Measurements from ENCODE around the gene RIMKLB.
"Not testable (repeated sequence)": the region's sequence is repeated elsewhere in the genome, so short reads cannot be mapped to it uniquely, and the experiment has no call there.

The RIMKLB gene

DNA sequence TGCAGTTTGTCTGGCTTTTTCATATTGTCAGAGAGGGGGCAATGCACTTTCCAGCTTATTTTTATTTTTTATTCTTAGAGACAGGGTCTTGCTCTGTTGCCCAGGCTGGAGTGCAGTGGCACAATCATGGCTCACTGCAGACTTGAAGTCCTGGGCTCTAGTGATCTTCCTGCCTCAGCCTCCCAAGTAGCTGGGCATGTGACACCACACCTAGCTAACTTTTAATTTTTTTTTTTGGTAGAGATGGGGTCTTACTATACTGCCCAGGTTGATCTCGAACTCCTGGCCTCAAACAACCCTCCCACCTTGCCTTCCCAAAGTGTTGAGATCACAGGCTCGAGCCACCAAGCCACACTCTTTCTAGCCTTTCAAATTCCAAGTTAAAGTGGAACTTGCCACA lies 120.7 kb downstream of the RIMKLB start:
- no peak for DNase-seq (ENCODE audit: low read depth in 2 of 2)

DNA sequence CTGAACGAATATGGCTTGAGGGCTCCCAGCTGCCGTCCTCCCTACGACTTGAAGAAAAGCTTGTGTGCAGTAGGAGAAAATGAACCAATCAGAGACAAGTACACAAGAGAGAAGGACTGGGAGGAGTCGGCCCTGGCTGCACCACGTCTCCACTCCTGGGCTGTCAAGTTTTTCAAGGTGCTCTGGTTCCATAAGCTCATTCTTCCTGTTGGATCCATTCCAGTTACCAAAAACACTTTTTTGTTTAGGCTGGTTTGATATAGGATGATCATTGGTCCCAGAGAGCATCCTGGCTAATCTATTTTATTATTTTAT lies 121.8 kb downstream of the RIMKLB start:
- DNase-seq (ENCODE audit: low read depth in 2 of 2) = no peak

DNA sequence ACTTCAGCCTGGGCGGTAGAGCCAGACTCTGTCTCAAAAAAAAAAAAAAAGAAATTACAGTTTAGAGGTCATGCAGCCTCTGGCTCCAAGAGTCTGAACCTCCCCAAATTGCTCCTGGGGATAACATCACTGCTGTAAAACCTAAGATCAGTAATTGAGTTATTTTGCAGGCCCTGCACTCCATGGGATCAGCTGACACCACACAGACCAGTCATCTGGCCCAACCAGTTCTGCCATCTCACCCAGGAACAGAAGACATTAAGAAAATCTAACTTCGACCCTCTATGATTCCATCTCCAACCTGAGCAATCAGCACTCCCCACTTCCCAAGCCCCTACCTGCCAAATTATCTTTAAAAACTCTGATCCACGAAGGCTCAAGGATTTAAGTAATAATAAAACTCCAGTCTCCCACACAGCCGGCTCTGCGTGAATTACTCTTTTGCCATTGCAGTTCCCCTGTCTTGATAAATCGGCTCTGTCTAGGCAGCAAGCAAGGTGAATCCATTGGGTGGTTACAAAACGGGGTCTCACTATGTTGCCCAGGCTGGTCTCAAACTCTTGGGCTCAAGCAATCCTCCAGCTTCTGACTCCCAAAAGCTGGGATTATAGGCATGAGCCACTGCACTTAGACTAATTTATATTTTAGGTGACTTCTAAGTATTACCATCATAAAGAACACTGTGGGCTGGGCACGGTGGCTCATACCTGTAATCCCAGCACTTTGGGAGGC lies 123.1 kb downstream of the RIMKLB start:
- not testable (repeated sequence) for DNase-seq (ENCODE audit: low read depth in 2 of 2)

DNA sequence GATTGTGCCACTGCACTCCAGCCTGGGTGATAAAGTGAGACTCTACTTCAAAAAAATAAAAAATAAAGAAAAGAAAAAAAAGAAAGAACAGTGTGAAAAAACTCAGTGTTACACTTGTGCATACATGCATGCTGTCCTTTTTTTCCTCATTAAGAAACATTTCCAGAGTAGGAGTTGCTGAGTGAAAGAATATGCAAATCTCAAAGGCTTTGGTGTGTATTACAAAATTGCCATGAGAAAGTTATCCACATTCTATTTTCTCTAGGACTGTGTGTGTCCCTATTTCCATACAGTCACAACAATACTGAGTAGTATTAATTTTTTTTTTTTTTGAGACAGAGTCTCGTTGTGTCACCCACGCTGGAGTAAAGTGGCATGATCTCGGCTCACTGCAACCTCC lies 123.8 kb downstream of the RIMKLB start:
- DNase-seq (ENCODE audit: low read depth in 2 of 2) = no peak

DNA sequence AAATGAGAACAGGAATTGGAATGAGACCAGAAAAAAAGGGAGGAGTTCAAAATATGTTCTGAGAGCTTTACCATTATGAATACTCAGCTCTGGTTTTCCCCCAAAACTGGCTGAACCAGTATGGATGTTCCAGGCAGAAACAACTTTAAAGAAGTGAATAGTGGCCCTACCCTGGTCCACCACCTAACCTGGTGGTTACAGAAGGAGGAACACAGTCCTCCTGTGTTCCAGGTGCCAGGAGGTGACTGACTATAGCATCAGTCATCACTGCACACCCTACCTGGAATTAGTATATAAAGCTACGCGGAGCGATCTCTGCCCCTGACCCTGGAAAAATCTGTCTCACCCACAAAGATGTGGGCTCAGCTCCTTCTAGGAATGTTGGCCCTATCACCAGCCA lies 124.5 kb downstream of the RIMKLB start, which contains the start of gene A2ML1:
TSS of gene A2ML1 (plus strand) at position 324 of the 400 bp plus-strand sequence. CDS start at position 355, 31 bp downstream.
- DNase-seq (ENCODE audit: low read depth in 2 of 2) = no peak

DNA sequence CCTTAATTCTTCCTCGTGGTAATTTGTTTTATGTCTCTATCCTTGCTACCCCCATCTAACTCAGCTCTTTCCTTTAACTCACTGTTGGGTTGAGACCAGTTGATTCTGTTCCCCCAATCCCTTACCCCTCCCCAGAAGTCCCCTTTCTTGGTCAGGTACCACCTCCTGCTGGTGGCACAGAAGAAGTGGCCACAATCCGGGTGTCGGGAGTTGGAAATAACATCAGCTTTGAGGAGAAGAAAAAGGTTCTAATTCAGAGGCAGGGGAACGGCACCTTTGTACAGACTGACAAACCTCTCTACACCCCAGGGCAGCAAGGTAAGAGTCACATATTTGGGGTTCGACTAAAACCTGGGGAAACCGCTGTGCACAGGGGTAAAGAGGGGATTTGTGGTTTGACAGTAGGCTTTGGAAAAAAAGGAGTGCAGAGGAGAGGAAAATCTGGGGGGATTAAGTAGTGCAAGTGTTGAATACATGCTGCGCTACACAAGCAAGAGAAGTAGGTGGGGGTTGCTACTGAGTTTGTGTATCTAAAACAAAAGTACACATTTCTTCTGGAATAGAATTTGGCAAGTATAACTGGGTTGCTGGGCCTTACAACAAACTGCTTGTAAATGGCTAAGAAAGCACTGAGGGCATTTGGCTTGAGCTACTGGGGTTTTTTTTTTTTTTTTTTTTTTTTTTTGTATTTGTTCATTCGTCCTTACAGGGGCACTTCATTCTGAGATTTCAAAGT lies 125.9 kb downstream of the RIMKLB start:
- DNase-seq (ENCODE audit: low read depth in 2 of 2) = no peak

DNA sequence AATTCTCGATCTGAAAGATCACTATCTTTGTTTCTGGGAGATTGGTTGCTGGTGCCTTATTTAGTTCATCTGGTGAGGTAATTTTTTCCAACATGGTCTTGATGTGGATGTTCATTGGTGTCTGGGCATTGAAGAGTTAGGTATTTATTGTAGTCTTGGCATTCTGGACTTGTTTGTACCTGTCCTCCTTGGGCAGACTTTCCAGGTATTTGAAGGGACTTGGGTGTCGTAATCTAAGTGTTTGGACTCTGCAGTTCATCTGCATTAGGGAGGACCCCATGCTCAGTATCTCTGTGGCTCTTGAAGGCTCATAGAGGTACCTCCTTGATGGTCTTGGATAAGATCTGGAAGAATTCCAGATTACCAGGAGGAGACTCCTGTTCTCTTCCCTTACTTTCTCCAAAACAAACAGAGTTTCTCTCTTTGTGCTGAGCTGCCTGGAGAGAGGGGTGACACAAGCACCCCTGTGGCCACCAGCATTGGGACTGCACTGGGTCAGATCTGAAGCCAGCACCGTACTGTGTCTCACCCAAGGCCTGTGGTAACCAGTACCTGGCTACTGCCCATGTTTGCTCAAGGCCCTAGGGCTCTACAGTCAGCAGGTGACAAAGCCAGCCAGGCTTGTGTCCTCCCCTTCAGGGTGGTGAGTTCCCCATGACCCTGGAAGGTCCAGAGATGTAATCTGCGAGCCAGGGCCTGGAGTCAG lies 129.9 kb downstream of the RIMKLB start:
- DNase-seq (ENCODE audit: low read depth in 2 of 2) = no peak

DNA sequence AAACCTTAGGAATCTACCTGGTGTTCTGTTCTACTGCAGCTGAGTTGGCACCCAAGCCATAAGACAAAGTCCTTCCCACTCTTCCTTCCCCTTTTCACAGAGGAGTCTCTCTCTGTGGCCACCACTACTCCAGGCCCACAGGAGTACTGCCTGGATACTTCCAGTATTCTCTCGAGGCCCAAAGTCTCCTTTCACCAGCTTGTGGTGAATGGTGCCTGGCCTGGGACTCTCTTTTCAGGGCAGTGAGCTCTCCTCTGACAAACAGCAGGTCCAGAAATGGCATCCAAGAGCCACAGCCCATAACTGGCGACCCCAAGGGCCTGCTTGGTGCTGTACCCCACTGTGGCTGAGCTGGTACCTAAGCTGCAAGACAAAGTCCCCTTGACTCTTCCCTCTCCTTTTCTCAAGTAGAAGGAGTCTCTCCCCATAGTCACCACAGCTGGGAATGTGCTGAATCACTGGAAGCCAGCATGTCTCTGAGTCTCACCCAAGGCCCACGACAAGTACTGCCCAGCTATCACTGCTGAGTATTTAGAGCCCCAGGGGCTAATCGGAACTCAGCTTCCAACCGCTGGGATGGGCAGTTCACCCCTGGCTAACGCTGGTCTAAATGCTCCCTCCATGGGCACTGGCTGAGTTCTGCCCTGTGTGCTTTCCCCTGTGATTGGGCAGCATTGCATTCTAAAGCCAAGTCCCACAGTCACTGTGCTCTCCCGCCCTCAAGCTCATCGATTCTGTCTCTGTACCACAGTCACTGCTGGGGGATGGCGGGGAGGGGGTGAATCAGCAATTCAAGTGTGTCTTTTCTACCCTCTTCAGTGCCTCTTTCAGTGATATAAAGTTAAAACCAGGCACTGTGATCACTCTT lies 130.7 kb downstream of the RIMKLB start:
- DNase-seq (ENCODE audit: low read depth in 2 of 2) = no peak

DNA sequence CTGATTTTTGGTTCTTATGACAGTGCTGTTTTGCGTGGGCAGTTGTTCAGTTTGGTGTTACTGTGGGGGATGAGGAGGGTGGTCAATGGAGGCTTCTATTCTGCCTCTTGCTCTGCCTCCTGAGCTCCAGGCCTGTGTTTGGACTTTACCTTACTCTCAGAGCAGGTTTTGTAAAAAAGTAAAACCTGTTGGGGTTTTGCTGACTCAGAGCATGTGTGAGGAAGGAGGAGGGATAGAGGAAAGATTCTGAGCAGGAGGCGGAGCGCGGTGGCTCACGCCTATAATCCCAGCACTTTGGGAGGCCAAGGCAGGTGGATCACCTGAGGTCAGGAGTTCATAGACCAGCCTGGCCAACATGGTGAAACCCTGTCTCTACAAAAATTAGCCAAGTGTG lies 131.3 kb downstream of the RIMKLB start:
- no peak for DNase-seq (ENCODE audit: low read depth in 2 of 2)

DNA sequence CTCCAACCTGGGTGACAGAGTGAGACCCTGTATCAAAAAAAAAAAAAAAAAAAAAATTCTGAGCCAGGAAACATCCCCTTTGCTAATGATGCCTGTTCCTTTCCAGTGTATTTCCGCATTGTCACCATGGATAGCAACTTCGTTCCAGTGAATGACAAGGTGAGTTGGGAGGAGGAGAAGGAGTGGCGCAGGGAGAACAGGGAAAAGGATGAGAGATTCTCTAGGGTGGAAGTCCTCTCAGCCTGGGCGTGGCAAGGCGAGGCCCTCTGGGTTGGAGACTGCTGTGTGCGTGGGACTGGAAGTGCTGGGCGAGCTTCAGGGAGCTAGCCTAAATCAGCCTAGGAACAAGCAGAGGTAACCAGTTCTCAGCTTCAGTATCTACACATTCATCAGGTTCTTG lies 131.8 kb downstream of the RIMKLB start:
- DNase-seq (ENCODE audit: low read depth in 2 of 2) = no peak

DNA sequence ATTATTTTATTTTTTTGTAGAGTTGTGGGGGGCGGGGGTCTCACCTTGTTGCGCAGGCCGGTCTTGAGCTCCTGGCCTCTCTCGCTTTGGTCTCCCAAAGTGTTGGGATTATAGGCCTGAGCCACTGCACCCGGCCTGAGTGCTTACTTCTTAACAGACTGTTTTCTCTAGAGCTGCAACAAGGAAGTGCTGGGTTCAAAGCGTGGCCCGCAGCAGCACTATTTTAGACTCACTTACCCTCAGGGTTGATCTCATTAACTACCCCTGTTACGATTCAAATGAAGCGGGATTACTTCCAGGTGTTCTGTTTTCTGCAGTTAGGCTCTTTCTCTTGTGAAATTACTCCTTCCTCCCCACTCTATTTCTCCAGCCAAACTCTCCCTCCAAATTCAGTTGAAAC lies 133.3 kb downstream of the RIMKLB start:
- no peak for DNase-seq (ENCODE audit: low read depth in 2 of 2)

DNA sequence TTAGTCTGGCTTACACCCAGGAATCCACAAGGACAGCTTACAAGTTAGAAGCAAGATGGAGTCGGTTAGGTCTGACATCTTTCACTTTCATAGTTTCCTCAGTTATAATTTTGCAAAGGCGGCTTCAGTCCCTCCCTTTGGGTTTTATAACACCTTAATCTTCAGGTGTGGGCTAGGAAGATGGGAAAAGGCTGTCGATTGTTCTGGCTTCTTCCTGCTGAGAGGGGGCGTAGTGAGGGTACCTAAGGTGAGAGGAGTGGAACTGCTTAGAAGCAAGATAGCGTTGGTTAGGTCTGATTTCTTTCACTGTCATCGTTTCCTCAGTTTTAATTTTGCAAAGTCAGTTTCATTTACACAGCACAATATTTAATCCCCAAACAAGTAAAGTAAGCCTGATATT lies 134.7 kb downstream of the RIMKLB start:
- no peak for DNase-seq (ENCODE audit: low read depth in 2 of 2)

Measured in stimulated activated CD4-positive, alpha-beta T cell treated with anti-CD3 and anti-CD28 coated beads, Interleukin-1b, Interleukin-23, amount 100 ng/mL, for 1 hour (primary cell).